ENCODE data around the gene MTHFD2.
"Not testable (repeated sequence)": the region's sequence is repeated elsewhere in the genome, so short reads cannot be mapped to it uniquely, and the experiment has no call there.

Gene MTHFD2

GRCh38 chr2:74225698-74226459 is 27.5 kb downstream of the MTHFD2 start:
- Histone ChIP-seq H3K36me3 (ENCODE audit: control insufficient read depth, insufficient read depth, low read length) (no peaks in the 10 kb centered on the region; the same call in 1 of the 2 replicates), H3K4me3 (replicated peaks; ENCODE audit: low read depth, low read length) (no peak overlapping the region), H3K27me3 (replicated peaks; ENCODE audit: control insufficient read depth, insufficient read depth, low read length) (no peaks in the 10 kb centered on the region)
- DNase-seq (ENCODE audit: extremely low read depth, insufficient read length), result no peak
- no peak for TF ChIP-seq CTCF (IDR thresholded peaks at IDR 0.05; ENCODE audit: insufficient read depth, low read length, poor library complexity, severe bottlenecking)

- no peaks in the 10 kb centered on the region; the same call in 1 of the 2 replicates for H3K36me3 ChIP-seq (ENCODE audit: control insufficient read depth, insufficient read depth, low read length)
- no peak for TF ChIP-seq CTCF (IDR thresholded peaks at IDR 0.05; ENCODE audit: insufficient read depth, low read length, poor library complexity, severe bottlenecking)
- H3K4me3 ChIP-seq (replicated peaks; ENCODE audit: low read depth, low read length), result no peak overlapping the region
- no peaks in the 10 kb centered on the region for H3K27me3 ChIP-seq (replicated peaks; ENCODE audit: control insufficient read depth, insufficient read depth, low read length)
- DNase-seq (ENCODE audit: extremely low read depth, insufficient read length), result no peak
Measured at GRCh38 chr2:74226648-74227213, 28.3 kb downstream of the MTHFD2 start.

GRCh38 chr2:74227646-74228045 is 29.2 kb downstream of the MTHFD2 start:
- Histone ChIP-seq H3K4me3 (replicated peaks; ENCODE audit: low read depth, low read length) (no peak overlapping the region), H3K27me3 (replicated peaks; ENCODE audit: control insufficient read depth, insufficient read depth, low read length) (no peaks in the 10 kb centered on the region), H3K36me3 (ENCODE audit: control insufficient read depth, insufficient read depth, low read length) (no peaks in the 10 kb centered on the region)
- no peak for TF ChIP-seq CTCF (IDR thresholded peaks at IDR 0.05; ENCODE audit: insufficient read depth, low read length, poor library complexity, severe bottlenecking)
- no peak for DNase-seq (ENCODE audit: extremely low read depth, insufficient read length)

- no peak overlapping the region for H3K4me3 ChIP-seq (replicated peaks; ENCODE audit: low read depth, low read length)
- no peaks in the 10 kb centered on the region for H3K27me3 ChIP-seq (replicated peaks; ENCODE audit: control insufficient read depth, insufficient read depth, low read length)
- no peak for TF ChIP-seq CTCF (IDR thresholded peaks at IDR 0.05; ENCODE audit: insufficient read depth, low read length, poor library complexity, severe bottlenecking)
- no peaks in the 10 kb centered on the region for H3K36me3 ChIP-seq (ENCODE audit: control insufficient read depth, insufficient read depth, low read length)
- no peak for DNase-seq (ENCODE audit: extremely low read depth, insufficient read length)
Measured at GRCh38 chr2:74228772-74229171, 30.4 kb downstream of the MTHFD2 start.

- H3K36me3 ChIP-seq (ENCODE audit: control insufficient read depth, insufficient read depth, low read length); H3K4me3 ChIP-seq (replicated peaks; ENCODE audit: low read depth, low read length); DNase-seq (ENCODE audit: extremely low read depth, insufficient read length): not testable (repeated sequence)
Measured at GRCh38 chr2:74229865-74230264, 31.4 kb downstream of the MTHFD2 start.

GRCh38 chr2:74232426-74232825 is 34.0 kb downstream of the MTHFD2 start:
- no peaks in the 10 kb centered on the region for H3K36me3 ChIP-seq (ENCODE audit: control insufficient read depth, insufficient read depth, low read length)
- H3K4me3 ChIP-seq (replicated peaks; ENCODE audit: low read depth, low read length), result no peak overlapping the region
- no peaks in the 10 kb centered on the region for H3K27me3 ChIP-seq (replicated peaks; ENCODE audit: control insufficient read depth, insufficient read depth, low read length)
- no peak for DNase-seq (ENCODE audit: extremely low read depth, insufficient read length)
- no peak for TF ChIP-seq CTCF (IDR thresholded peaks at IDR 0.05; ENCODE audit: insufficient read depth, low read length, poor library complexity, severe bottlenecking)

More at GRCh38 chr2:74229865-74230264, 31.4 kb downstream of the MTHFD2 start:
- H3K27me3 ChIP-seq (replicated peaks; ENCODE audit: control insufficient read depth, insufficient read depth, low read length), result not testable (repeated sequence)

All from GM06990 (cell line).